ENCODE measurements around the gene CDC25A.

GRCh38 chr3:48129921-48130320 is 58.3 kb downstream of the CDC25A start:
- no peak for TF ChIP-seq CTCF (IDR thresholded peaks at IDR 0.05)
- TF ChIP-seq POLR2A (IDR thresholded peaks at IDR 0.05), result no peak
- no peak for TF ChIP-seq POLR2AphosphoS5 (IDR thresholded peaks at IDR 0.05)
